Stimulated activated naive CD4-positive, alpha-beta T cell (primary cell): ENCODE measurements around the gene IFT43.

Experiments used
- DNase-seq, 6 experiments: peaks; one replicate each; lab custom pipeline; 2025; lab: John Stamatoyannopoulos, UW

IFT43 gene

GRCh38 chr14:76015191-76015590 is 29.6 kb downstream of the IFT43 start:
- no peak for DNase-seq

- no peak for DNase-seq
These were observed 30.1 kb downstream of the IFT43 start for GRCh38 chr14:76015668-76016067.

GRCh38 chr14:76019676-76020075 is 34.1 kb downstream of the IFT43 start:
- no peak for DNase-seq

GRCh38 chr14:76022991-76023390 is 37.4 kb downstream of the IFT43 start:
- DNase-seq, result no peak

- no peak for DNase-seq
These were observed 38.2 kb downstream of the IFT43 start for GRCh38 chr14:76023757-76024156.

- DNase-seq, result no peak
These were observed 38.8 kb downstream of the IFT43 start for GRCh38 chr14:76024211-76024907.

GRCh38 chr14:76034566-76034965 is 49.0 kb downstream of the IFT43 start:
- DNase-seq, result no peak

GRCh38 chr14:76040704-76041103 is 55.1 kb downstream of the IFT43 start:
- DNase-seq, result no peak

- DNase-seq, result no peak
These were observed 60.2 kb downstream of the IFT43 start for GRCh38 chr14:76045773-76046172.

GRCh38 chr14:76050250-76050649 is 64.7 kb downstream of the IFT43 start:
- no peak for DNase-seq

GRCh38 chr14:76050797-76051392 is 65.3 kb downstream of the IFT43 start:
- DNase-seq, result peak; percentile 1 to 63 (median 32)

GRCh38 chr14:76051717-76052465 is 66.3 kb downstream of the IFT43 start:
- DNase-seq, result no peak

GRCh38 chr14:76053572-76054355 is 68.2 kb downstream of the IFT43 start:
- DNase-seq, result no peak

- DNase-seq, result no peak
These were observed 69.8 kb downstream of the IFT43 start for GRCh38 chr14:76055330-76055729.

- no peak for DNase-seq
These were observed 70.6 kb downstream of the IFT43 start for GRCh38 chr14:76056128-76056527.

GRCh38 chr14:76057914-76058313 is 72.4 kb downstream of the IFT43 start:
- no peak for DNase-seq

- DNase-seq, result no peak
These were observed 77.8 kb downstream of the IFT43 start for GRCh38 chr14:76063327-76063726.

GRCh38 chr14:76065519-76065918 is 80.0 kb downstream of the IFT43 start:
- no peak for DNase-seq

- DNase-seq, result no peak
These were observed 82.0 kb downstream of the IFT43 start for GRCh38 chr14:76067536-76067935.

- no peak for DNase-seq
These were observed 88.2 kb downstream of the IFT43 start for GRCh38 chr14:76073717-76074116.

GRCh38 chr14:76077340-76077739 is 91.8 kb downstream of the IFT43 start:
- no peak for DNase-seq

- no peak for DNase-seq
These were observed 92.9 kb downstream of the IFT43 start for GRCh38 chr14:76078501-76078900.
